ENCODE data around the gene SH3GL1. TPM values are rescaled to one million over a fixed set of nuclear protein-coding genes. Genes with fewer than 3 reads are reported as not detected.

Gene SH3GL1
- polyA plus RNA-seq, 1 experiment = 40.2 TPM

DNA sequence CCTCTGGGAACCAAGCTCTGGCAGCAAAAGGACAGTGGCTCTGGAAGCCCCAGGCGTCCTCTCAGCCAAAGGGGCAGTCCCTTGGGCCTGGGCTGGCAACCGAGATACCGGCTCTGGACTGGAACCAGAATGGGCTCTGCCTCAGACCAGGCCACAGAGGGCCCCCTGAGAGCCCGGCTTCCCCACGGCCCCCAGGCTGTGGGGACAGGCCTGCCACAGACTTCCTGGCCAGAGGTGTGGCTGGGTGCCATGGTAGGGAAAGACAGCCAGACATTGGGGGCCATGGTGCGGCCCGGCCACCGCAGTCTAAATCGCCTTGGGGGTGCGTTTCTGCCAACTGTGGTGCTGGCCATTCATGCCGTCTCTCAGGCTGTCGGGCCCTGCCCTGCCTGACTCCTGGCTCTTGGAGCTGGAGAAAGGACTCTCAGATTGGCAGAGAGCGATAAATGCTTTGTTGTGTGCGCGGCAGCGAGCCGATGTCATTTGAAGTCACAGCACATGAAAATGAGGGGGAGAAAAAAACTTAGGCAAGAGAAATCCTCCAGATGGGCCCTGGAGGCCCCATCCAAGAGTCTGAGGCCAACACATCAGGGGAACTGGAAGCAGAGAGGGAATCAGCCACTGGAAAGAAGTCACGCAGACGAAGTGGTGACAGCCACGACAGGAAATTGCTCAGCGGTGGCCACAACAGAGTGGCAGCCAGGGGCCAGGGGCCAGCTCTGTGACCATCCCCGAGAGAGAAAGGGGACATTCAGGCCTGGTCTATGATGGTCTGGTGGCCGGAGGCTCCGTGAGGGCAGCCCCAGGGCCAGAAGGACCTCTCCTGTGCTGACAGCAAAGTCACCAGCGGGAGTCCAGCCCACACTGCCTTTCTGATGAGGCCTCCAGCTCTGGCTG lies 26.5 kb downstream of the SH3GL1 start:
- H3K9me3 ChIP-seq (ENCODE audit: control insufficient read depth, insufficient read depth, low read length) = no peaks in the 10 kb centered on the region; the same call in 1 of the 2 replicates
- H3K27ac ChIP-seq (ENCODE audit: low read depth, low read length) = peak overlapping the region; percentile 90
- H3K27me3 ChIP-seq (ENCODE audit: control insufficient read depth, insufficient read depth, low read length) = no peaks in the 10 kb centered on the region
- TF ChIP-seq, protein P1, sequence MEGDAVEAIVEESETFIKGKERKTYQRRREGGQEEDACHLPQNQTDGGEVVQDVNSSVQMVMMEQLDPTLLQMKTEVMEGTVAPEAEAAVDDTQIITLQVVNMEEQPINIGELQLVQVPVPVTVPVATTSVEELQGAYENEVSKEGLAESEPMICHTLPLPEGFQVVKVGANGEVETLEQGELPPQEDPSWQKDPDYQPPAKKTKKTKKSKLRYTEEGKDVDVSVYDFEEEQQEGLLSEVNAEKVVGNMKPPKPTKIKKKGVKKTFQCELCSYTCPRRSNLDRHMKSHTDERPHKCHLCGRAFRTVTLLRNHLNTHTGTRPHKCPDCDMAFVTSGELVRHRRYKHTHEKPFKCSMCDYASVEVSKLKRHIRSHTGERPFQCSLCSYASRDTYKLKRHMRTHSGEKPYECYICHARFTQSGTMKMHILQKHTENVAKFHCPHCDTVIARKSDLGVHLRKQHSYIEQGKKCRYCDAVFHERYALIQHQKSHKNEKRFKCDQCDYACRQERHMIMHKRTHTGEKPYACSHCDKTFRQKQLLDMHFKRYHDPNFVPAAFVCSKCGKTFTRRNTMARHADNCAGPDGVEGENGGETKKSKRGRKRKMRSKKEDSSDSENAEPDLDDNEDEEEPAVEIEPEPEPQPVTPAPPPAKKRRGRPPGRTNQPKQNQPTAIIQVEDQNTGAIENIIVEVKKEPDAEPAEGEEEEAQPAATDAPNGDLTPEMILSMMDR (IDR thresholded peaks at IDR 0.05; ENCODE audit: low read depth, low read length) = no peak
- H3K4me3 ChIP-seq (ENCODE audit: low read depth, low read length) = no peak overlapping the region
- ChIA-PET POLR2A (interaction anchor here (0.5 to 1.6 kb wide), 3 partner anchors 17 to 97 kb away, joined by 3 to 15 read pairs (median 12); no protein-coding TSS in a partner anchor), CTCF (interaction anchor here (1.8 to 2.9 kb wide), 3 partner anchors 12 to 21 kb away, joined by 7 to 12 read pairs (median 10); no protein-coding TSS in a partner anchor)
- no peak for DNase-seq (ENCODE audit: low read depth, low spot score)

DNA sequence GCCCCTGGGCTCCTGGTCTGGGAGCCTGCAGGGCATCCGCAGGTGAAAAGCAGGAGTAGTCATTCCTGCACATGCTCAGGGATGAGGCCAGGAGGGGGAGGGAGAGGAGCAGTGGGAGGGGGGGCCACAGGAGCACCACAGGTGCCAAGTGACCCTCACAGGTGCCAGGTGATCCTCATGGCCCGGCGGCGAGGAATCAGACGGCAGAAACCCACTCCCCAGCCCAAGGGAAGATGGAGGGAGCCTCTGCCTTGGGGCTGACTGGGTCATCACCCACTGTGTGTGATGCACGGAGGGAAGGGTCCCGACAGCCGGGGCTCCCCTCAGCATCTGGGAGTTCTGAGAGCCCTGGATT lies 27.4 kb downstream of the SH3GL1 start:
- H3K27me3 ChIP-seq (ENCODE audit: control insufficient read depth, insufficient read depth, low read length) = no peaks in the 10 kb centered on the region
- TF ChIP-seq, protein P1 (IDR thresholded peaks at IDR 0.05; ENCODE audit: low read depth, low read length) = no peak
- no peak overlapping the region for H3K27ac ChIP-seq (ENCODE audit: low read depth, low read length)
- H3K4me3 ChIP-seq (ENCODE audit: low read depth, low read length) = no peak overlapping the region
- CTCF ChIA-PET = interaction anchor here (1.1 to 2.9 kb wide), 2 partner anchors 20 to 27 kb away, joined by 3 to 12 read pairs; partner anchors contain the start of gene SH3GL1
- no peaks in the 10 kb centered on the region; the same call in 1 of the 2 replicates for H3K9me3 ChIP-seq (ENCODE audit: control insufficient read depth, insufficient read depth, low read length)
- POLR2A ChIA-PET = no interaction called here
- DNase-seq (ENCODE audit: low read depth, low spot score) = no peak

DNA sequence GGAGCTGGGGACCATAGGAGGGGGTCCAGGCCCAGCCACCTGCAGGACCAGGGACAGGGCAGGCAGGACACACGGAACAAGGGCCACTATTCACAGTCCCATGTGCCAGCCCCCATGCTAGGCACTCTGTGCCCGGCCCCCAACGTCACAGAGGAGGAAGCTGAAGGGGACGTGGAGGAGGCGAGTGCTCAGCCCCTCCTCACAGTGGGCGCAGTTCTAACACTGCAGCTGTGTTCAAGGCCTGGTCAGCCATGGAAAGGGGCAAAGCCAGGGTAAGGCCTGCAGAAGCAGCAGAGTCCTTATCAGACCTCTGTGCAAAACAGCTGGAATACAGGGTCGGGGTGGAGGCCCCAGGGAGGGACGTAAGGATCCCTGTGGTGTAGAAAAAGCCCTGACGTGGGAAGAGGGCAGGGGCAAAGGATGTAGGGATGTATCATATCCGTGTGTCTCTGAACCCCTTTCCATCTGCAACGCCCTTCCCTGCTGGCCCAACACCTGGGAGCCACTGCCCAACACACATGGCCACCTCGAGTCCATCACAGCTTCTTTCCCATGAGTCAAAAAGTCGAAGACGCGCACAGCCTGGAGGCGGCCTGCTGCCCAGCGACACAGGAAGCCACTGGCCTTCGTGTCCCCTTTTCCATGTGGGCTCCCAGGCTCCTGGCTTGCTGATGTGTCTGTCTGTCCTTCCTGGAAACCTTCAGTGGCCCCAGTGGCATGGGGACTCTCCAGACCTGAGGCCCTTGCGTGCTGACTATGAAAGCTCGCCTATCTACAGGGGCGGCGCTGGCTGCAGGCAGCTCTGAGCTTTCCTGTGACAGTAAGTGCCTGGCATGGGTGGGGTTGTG lies 28.0 kb downstream of the SH3GL1 start:
- Histone ChIP-seq H3K27ac (ENCODE audit: low read depth, low read length) (peak overlapping the region; percentile 11), H3K9me3 (ENCODE audit: control insufficient read depth, insufficient read depth, low read length) (no peaks in the 10 kb centered on the region; the same call in 1 of the 2 replicates), H3K27me3 (ENCODE audit: control insufficient read depth, insufficient read depth, low read length) (no peaks in the 10 kb centered on the region), H3K4me3 (ENCODE audit: low read depth, low read length) (no peak overlapping the region)
- CTCF ChIA-PET = interaction anchor here (0.6 to 2.9 kb wide), 3 partner anchors 20 to 28 kb away, joined by 3 to 12 read pairs (median 3); partner anchors contain the start of gene SH3GL1
- DNase-seq (ENCODE audit: low read depth, low spot score) = no peak
- TF ChIP-seq, protein P1 (IDR thresholded peaks at IDR 0.05; ENCODE audit: low read depth, low read length) = no peak
- POLR2A ChIA-PET = interaction anchor here (1.3 kb wide), 1 partner anchor 12 kb away, joined by 3 read pairs; no protein-coding TSS in a partner anchor

DNA sequence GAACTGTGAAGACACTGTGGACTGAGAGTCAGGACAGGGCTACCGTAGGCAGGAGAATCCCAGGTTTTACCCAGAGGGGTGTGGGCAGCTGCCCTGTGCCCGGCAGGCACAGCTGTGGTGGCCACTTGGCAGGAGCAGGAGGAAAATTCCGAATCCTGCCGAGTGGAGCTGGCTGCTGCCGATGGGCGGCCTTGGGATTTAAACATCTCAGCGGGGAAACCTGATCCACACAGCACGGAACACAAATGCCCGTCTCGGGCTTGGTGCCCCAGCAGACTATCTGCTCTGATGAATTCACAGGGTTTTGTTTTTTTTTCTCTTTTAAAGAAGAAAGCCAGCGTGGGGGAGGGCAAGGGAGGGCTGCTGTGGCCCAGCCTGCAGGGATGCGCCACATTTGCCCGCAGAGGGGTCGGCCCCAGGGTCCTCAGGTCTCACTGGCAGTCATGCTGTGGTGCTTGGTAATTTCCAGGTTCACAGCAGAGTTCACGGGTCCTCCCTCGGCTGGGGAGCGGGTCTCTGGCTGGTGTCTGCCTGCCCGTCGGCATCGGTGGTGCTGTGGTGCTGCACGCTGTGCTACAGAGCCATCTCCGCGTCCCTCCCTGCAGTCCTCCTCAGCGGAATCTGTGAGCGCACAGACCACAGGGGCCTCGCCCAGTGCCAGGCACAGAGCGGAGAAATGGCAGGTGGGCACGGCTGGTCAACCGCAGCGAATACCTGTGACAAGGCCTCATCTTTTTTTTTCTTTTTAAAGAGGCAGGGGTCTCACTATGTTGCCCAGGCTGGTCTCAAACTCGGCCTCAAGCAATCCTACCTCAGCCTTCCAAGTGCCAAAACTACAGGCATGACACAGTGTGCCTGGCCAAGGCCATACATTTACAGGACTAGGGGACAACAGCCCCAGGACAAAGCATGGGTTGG lies 28.8 kb downstream of the SH3GL1 start:
- ChIA-PET CTCF (interaction anchor here (0.6 to 2.9 kb wide), 2 partner anchors 19 to 104 kb away, joined by 4 to 12 read pairs; no protein-coding TSS in a partner anchor), POLR2A (interaction anchor here (1.3 kb wide), 1 partner anchor 11 kb away, joined by 3 read pairs; no protein-coding TSS in a partner anchor)
- DNase-seq (ENCODE audit: low read depth, low spot score) = no peak
- Histone ChIP-seq H3K9me3 (ENCODE audit: control insufficient read depth, insufficient read depth, low read length) (no peaks in the 10 kb centered on the region; the same call in 1 of the 2 replicates), H3K27ac (ENCODE audit: low read depth, low read length) (no peak overlapping the region), H3K4me3 (ENCODE audit: low read depth, low read length) (no peak overlapping the region), H3K27me3 (ENCODE audit: control insufficient read depth, insufficient read depth, low read length) (no peaks in the 10 kb centered on the region)
- TF ChIP-seq, protein P1 (IDR thresholded peaks at IDR 0.05; ENCODE audit: low read depth, low read length) = no peak

All from AG04450 (cell line).